ENCODE results near the gene NUDT3.
"Not testable (repeated sequence)": the region's sequence is repeated elsewhere in the genome, so short reads cannot be mapped to it uniquely, and the experiment has no call there.

The NUDT3 gene

GRCh38 chr6:34391786-34392496 lies 528 bp downstream of the NUDT3 start:
- peak; percentile 55 for DNase-seq

DNA sequence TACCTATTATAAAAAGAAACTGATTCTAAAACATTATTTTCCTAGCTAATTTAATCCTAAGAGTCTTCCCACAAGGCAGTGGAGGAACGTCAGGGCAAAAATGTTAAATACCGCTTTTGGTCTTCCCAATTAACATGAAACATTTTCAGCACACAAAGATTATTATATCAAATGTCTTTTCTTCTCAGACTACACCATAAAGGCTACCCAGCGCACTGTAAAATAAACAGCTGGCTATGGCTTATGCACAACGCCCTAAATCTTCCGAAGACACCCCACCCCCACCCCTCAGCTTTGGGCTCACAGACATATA lies 1.0 kb downstream of the NUDT3 start:
- DNase-seq, result no peak

DNA sequence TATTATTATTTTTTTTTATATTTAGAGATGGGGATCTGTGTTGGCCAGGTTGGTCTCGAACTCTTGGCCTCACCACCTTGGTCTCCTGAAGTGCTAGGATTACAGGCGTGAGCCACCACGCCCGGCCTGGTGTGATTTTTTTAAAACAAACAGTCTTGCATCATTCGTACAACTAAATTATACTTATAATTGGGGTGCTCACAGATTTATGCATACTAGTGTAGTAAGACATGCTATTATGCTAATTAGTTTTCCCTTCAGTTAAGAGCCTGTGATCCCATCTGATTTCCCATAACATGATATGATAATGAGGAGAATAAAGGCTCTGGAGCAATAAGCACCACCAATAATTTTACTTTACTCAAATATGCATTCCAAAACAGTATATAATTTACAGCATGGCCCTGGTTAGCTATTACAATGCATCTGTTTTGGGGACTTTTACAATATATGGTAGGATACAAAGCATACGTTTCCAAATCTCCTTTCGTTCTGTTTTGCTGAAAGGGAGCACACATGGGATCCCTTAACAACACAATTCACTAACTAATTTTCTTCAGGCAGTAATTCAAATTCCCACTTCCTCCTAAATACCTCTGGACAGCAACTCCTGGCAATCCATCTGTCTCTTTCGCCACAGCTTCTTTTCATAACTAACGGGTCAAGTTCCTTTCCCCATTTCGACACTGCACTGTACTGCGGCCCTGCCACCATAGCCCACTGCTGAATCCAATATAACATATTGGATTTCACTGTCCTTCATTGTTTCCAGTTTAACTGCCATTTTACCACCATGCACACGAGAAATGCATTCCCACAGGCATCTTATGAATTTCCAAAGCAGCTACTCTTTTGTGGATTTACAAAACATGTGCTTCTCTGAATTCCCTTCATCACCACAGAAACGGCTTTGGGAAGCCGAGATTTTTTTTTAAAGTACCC lies 1.7 kb downstream of the NUDT3 start:
- DNase-seq, result no peak

DNA sequence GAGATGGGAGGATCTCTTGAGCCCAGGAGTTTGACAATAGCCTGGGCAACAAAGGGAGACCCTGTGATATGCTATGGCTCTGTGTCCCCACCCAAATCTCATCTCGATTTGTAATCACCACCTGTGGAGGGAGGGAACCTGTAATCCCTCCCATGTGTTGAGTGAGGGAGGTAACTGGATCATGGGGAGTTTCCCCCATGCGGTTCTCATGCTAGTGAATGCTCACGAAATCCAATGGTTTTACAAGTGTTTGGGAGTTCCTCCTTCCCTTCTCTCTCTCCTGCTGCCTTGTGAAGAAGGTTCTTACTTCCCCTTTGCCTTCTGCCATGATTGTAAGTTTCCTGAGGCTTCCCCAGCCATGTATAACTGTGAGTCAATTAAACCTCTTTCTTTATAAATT lies 3.4 kb downstream of the NUDT3 start:
- no peak for DNase-seq

GRCh38 chr6:34388421-34388820 lies 4.0 kb downstream of the NUDT3 start:
- no peak for DNase-seq

GRCh38 chr6:34386316-34387137 lies 5.9 kb downstream of the NUDT3 start:
- DNase-seq, result no peak

GRCh38 chr6:34385793-34386195 lies 6.7 kb downstream of the NUDT3 start:
- DNase-seq, result no peak

DNA sequence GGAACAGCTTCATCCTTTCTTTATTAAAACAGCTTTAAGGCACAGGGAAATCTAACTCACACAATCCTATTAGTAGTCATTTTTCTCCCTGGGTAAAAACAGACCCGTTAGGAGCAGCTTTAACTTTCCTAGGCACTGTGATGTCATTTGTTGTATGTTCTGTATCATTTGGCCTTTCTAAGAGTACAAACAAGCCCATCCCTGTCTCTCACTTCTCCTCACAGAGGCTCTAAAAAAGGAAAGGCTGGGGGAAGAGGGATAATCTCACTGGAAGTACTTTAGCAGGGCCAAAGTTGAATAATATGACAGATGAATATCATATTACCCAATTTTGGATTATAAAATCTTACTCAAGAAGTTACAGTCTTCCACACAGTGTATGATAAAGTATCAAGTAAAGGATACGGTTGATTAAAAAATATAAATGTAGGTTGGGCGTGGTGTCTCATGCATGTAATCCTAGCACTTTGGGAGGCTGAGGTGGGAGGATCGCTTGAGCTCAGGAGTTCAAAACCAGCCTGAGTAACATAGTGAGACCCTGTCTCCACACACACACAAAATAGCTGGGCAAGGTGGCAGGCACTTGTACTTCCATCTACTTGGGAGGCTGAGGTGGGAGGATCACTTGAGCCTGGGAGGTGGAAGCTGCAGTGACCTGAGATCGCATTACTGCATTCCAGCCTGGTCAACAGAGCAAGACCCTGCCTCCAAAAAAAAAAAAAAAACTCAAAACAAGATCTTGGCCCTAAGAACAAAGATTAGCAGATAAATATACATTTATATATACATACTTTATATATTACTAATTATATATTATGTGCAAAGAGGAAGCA lies 7.9 kb downstream of the NUDT3 start:
- DNase-seq, result no peak

GRCh38 chr6:34383656-34384320 lies 8.7 kb downstream of the NUDT3 start:
- DNase-seq, result no peak

- DNase-seq, result no peak
Measured at GRCh38 chr6:34383161-34383631, 9.3 kb downstream of the NUDT3 start.

GRCh38 chr6:34381081-34381480 lies 11.4 kb downstream of the NUDT3 start:
- DNase-seq, result no peak

DNA sequence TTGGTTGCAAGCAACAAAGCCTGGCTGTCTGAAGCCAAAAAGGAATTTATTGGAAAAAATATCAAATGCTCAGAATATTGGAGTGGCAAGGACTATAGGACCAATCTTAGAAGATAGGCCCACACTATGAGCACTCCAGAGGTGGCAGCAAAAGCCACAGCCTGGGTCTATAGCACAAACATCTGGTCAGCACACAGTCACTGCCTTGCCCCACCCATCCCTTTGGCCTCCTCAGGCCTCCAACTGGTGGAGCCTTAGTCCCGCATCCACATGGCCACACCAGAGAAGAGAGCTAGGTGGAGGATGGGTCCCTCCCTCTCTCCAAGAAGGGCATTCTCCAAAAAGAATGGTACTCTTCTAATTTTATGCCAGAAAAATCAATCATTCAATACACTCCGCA lies 14.0 kb downstream of the NUDT3 start:
- DNase-seq, result no peak

- no peak for DNase-seq
Measured at GRCh38 chr6:34377984-34378383, 14.5 kb downstream of the NUDT3 start.

DNA sequence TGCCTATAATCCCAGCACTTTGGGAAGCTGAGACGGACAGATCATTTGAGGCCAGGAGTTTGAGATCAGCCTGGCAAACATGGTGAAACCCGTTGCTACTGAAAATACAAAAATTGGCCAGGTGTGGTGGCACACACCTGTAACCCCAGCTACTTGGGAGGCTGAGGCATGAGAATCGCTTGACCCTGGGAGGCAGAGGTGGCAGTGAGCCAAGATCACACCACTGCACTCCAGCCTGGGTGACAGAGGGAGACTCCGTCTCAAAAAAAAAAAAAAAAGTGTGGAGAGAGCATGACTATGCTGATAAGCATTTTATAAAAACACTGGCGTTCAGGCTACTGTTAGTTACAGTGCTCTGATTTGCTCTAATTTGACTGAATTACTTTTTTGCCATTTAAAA lies 14.9 kb downstream of the NUDT3 start:
- DNase-seq, result not testable (repeated sequence)

GRCh38 chr6:34375833-34376232 lies 16.6 kb downstream of the NUDT3 start:
- no peak for DNase-seq

- no peak for DNase-seq
Measured at GRCh38 chr6:34374508-34374907, 18.0 kb downstream of the NUDT3 start.

DNA sequence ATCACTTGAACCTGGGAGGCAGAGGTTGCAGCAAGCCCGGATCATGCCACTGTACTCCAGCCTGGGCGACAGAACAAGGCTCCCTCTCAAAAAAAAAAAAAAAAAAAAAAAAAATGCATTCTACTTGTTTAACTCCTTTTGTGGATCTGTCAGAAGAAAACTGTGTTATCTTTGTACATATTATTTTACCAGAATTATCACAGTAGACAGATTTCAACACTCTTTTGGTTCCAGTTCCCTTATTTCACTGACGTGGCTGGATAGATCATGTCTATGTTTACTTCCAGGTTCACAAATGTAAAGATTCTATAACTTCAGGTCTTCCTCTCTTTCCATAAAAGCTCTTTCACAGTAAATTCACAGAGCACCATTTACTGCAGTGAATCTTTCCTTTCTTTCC lies 18.4 kb downstream of the NUDT3 start:
- no peak for DNase-seq

DNA sequence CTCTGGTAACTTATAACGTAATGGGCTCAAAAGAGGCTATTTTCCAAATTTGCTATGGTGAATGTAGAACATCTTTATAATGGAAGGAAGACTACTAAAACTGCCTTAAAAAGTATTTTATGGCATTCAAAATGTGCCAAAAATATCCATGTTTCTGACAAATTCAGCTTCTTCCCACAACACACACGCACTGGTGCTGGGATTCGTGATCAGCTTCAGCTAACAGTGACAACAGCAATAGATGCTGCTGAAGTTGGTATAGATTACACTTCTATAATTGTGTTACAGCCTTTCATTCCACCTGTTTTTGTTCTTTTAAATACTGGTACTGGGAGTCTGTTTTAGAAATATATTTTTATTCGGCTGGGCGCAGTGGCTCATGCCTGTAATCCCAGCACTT lies 19.0 kb downstream of the NUDT3 start:
- DNase-seq, result no peak

DNA sequence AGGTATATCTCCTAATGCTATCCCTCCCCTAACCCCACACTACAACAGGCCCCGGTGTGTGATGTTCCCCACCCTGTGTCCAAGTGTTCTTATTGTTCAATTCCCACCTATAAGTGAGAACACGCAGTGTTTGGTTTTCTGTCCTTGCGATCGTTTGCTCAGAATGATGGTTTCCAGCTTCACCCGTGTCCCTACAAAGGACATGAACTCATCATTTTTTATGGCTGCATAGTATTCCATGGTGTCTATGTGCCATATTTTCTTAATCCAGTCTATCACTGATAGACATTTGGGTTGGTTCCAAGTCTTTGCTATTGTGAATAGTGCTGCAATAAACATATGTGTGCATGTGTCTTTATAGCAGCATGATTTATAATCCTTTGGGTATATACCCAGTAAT lies 20.6 kb downstream of the NUDT3 start:
- DNase-seq, result not testable (repeated sequence)

- no peak for DNase-seq
Measured at GRCh38 chr6:34370361-34370760, 22.1 kb downstream of the NUDT3 start.

DNA sequence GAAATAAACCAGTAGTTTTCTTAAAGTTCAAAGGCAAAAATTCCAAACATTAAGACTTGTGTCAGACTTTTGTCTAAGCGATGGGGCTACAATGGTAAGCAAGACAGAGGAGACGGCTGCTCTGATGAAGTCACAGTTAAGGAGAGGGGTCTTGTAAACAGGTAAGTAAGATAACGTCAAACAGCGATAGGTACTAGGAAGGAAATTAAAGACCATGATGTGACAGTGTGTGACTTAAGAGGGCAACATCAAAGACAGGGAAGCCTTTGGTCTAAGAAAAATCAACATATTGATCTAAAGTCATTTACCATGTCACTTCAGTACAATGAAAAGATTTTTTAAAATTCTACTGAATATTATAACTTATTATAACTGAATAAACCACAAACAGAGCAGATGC lies 23.1 kb downstream of the NUDT3 start:
- no peak for DNase-seq

GRCh38 chr6:34366639-34366921 lies 25.9 kb downstream of the NUDT3 start:
- DNase-seq, result no peak
